Keratinocyte (primary cell): ENCODE data around the gene SNAI3. TPM values are rescaled to one million over a fixed set of nuclear protein-coding genes. Genes with fewer than 3 reads are reported as not detected.

ENCODE experiments used
- DNase-seq: peaks from one replicate; pipeline ENCODE4 v3.0.0-alpha.2; 2011; ENCODE audit warnings: low read depth, missing footprints, low spot score
- FAIRE-seq: peaks from 2 replicates; lab custom pipeline; 2011; peaks lifted over from hg19 to GRCh38; lab: Jason Lieb, UNC
- H2AFZ ChIP-seq: 2 replicates; pipeline ENCODE4 v1.6.0; 2012; ENCODE audit warnings: low read length, control low read depth, inconsistent platforms; ENCODE audit not compliant: control insufficient read depth
- H3K27ac ChIP-seq: 2 replicates; pipeline ENCODE4 v1.5.1; 2011; ENCODE audit warnings: low read length; ENCODE audit not compliant: control insufficient read depth, insufficient read depth
- H3K27me3 ChIP-seq: 3 replicates; pipeline ENCODE4 v1.6.0; 2011; ENCODE audit warnings: low read length; ENCODE audit not compliant: control insufficient read depth, insufficient read depth; ENCODE audit errors: extremely low read depth
- H3K36me3 ChIP-seq, 2 experiments: 2 replicates in 1 of 2; 3 replicates in 1 of 2; pipeline ENCODE4 v1.5.1; 2011; ENCODE audit warnings: low read length in 2 of 2, mild to moderate bottlenecking in 1 of 2; ENCODE audit not compliant: control insufficient read depth in 2 of 2, insufficient read depth in 2 of 2; ENCODE audit errors: extremely low read depth in 1 of 2
- H3K4me1 ChIP-seq: 3 replicates; pipeline ENCODE4 v1.5.1; 2011; ENCODE audit warnings: low read length; ENCODE audit not compliant: control insufficient read depth, insufficient read depth; ENCODE audit errors: extremely low read depth
- H3K4me2 ChIP-seq: 3 replicates; pipeline ENCODE4 v1.6.0; 2011; ENCODE audit warnings: low read depth, low read length; ENCODE audit not compliant: control insufficient read depth, insufficient read depth; ENCODE audit errors: extremely low read depth
- H3K4me3 ChIP-seq, 3 experiments: fragments of 200-600 bp in 1 of 3; sonication (generic) in 1 of 3; 2 replicates in 2 of 3; 3 replicates in 1 of 3; pipeline ENCODE4 v1.5.1; 2011 to 2016; ENCODE audit warnings: low read length in 3 of 3, mild to moderate bottlenecking in 3 of 3, control low read depth in 2 of 3, inconsistent platforms in 1 of 3, low read depth in 1 of 3, mixed read lengths in 1 of 3, mixed run types in 1 of 3, moderate library complexity in 1 of 3; ENCODE audit not compliant: control insufficient read depth in 2 of 3, insufficient read depth in 2 of 3; ENCODE audit errors: extremely low read depth in 1 of 3
- H3K79me2 ChIP-seq: 2 replicates; pipeline ENCODE4 v1.6.0; 2012; ENCODE audit warnings: low read length; ENCODE audit not compliant: control insufficient read depth, insufficient read depth
- H3K9ac ChIP-seq: 3 replicates; pipeline ENCODE4 v1.6.0; 2011; ENCODE audit warnings: low read length; ENCODE audit not compliant: control insufficient read depth, insufficient read depth; ENCODE audit errors: extremely low read depth
- H3K9me1 ChIP-seq: 3 replicates; pipeline ENCODE4 v1.6.0; 2011; ENCODE audit warnings: low read length; ENCODE audit not compliant: control insufficient read depth, insufficient read depth; ENCODE audit errors: extremely low read depth
- H3K9me3 ChIP-seq: 2 replicates; pipeline ENCODE4 v1.5.1; 2012; ENCODE audit warnings: low read depth, low read length; ENCODE audit not compliant: control insufficient read depth
- H4K20me1 ChIP-seq: 3 replicates; pipeline ENCODE4 v1.6.0; 2011; ENCODE audit warnings: low read length; ENCODE audit not compliant: control insufficient read depth, insufficient read depth; ENCODE audit errors: extremely low read depth
- CTCF ChIP-seq, 3 experiments: IDR thresholded peaks in 1 of 3; conservative IDR thresholded peaks in 1 of 3; optimal IDR thresholded peaks in 1 of 3; 2 replicates in 2 of 3; 3 replicates in 1 of 3; pipeline versions ENCODE3 to v1.5.1; 2011; ENCODE audit warnings: low read length in 3 of 3, mild to moderate bottlenecking in 3 of 3, moderate library complexity in 2 of 3, control low read depth in 1 of 3, inconsistent platforms in 1 of 3; ENCODE audit not compliant: insufficient read depth in 2 of 3; ENCODE audit errors: extremely low read depth in 1 of 3
- EZH2 ChIP-seq: IDR thresholded peaks from one replicate; pipeline ENCODE4 v1.6.1; 2012; ENCODE audit warnings: inconsistent platforms, mild to moderate bottlenecking, low read length, moderate library complexity
- dilution Hi-C: fragments of 300-500 bp; cut with MboI; formaldehyde crosslinking; loops from one replicate; pipeline ENCODE4 v1.7.0; 2020; ENCODE audit warnings: low sequenced_read_pairs; ENCODE audit not compliant: extremely low pct_ligation_motif_present
- polyA plus RNA-seq, 5 experiments: library from polyadenylated mRNA; depleted of rRNA in 3 of 5; stranded (reverse) in 3 of 5; stranded (forward) in 1 of 5; unstranded in 1 of 5; fragments of >200 nt; gene quantifications; 1 replicate in 1 of 5; 2 replicates in 3 of 5; 3 replicates in 1 of 5; pipeline versions ENCODE4 v1.2.1 to v1.2.3, GENCODE V29; 2011 to 2012; ENCODE audit warnings: missing spikeins in 2 of 5, low read depth in 1 of 5, low replicate concordance in 1 of 5

Gene SNAI3
- polyA plus RNA-seq, 1 donor (not counting 4 experiments of a cell fraction or from before 2014, with no cell fraction given) = not detected

- no peaks in the 10 kb centered on the region for H4K20me1 ChIP-seq
- no peak overlapping the region for H3K27ac ChIP-seq
- no peaks in the 10 kb centered on the region for H3K4me1 ChIP-seq
- H3K36me3 ChIP-seq = peaks cover 34 to 48% of the 10 kb centered on the region in 2 experiments
- H3K27me3 ChIP-seq = no peaks in the 10 kb centered on the region
- no peaks in the 10 kb centered on the region for H3K9me1 ChIP-seq
- DNase-seq (no peak), FAIRE-seq (no peak)
- no peak overlapping the region for H2AFZ ChIP-seq
- no peak overlapping the region for H3K9ac ChIP-seq
- no peak for TF ChIP-seq EZH2
- TF ChIP-seq CTCF (optimal IDR thresholded peaks at IDR 0.05 in 1 of 3, IDR thresholded peaks at IDR 0.05 in 1 of 3, conservative IDR thresholded peaks at IDR 0.05 in 1 of 3; ENCODE audit: extremely low read depth in 1 of 3, insufficient read depth in 2 of 3, low read length in 3 of 3) = no peak
- no peaks in the 10 kb centered on the region for H3K9me3 ChIP-seq
- H3K79me2 ChIP-seq = no peaks in the 10 kb centered on the region
- dilution Hi-C loops = no loop called here
- no peak overlapping the region for H3K4me2 ChIP-seq
- H3K4me3 ChIP-seq = no peak overlapping the region
These were observed 41.6 kb upstream of the SNAI3 start for GRCh38 chr16:88727871-88728270.

GRCh38 chr16:88726981-88727380 is 40.7 kb upstream of the SNAI3 start:
- Histone ChIP-seq H3K9me1 (no peaks in the 10 kb centered on the region), H3K9me3 (no peaks in the 10 kb centered on the region), H2AFZ (no peak overlapping the region), H3K36me3 (peaks cover 34 to 52% of the 10 kb centered on the region in 2 experiments), H3K4me3 (no peak overlapping the region), H3K4me2 (no peak overlapping the region), H3K4me1 (no peaks in the 10 kb centered on the region), H3K9ac (no peak overlapping the region), H3K27me3 (no peaks in the 10 kb centered on the region), H3K79me2 (no peaks in the 10 kb centered on the region), H3K27ac (no peak overlapping the region), H4K20me1 (no peaks in the 10 kb centered on the region)
- DNase-seq (no peak), FAIRE-seq (no peak)
- TF ChIP-seq EZH2 = no peak
- no peak for TF ChIP-seq CTCF (optimal IDR thresholded peaks at IDR 0.05 in 1 of 3, IDR thresholded peaks at IDR 0.05 in 1 of 3, conservative IDR thresholded peaks at IDR 0.05 in 1 of 3; ENCODE audit: extremely low read depth in 1 of 3, insufficient read depth in 2 of 3, low read length in 3 of 3)
- dilution Hi-C loops = no loop called here
